Fibroblast of gingiva (primary cell): Measurements from ENCODE around the gene RAPGEF3.

ENCODE experiments used
- DNase-seq: peaks from one replicate; pipeline ENCODE4 v3.0.0-alpha.2; 2011; ENCODE audit warnings: low read depth

RAPGEF3 gene

DNA sequence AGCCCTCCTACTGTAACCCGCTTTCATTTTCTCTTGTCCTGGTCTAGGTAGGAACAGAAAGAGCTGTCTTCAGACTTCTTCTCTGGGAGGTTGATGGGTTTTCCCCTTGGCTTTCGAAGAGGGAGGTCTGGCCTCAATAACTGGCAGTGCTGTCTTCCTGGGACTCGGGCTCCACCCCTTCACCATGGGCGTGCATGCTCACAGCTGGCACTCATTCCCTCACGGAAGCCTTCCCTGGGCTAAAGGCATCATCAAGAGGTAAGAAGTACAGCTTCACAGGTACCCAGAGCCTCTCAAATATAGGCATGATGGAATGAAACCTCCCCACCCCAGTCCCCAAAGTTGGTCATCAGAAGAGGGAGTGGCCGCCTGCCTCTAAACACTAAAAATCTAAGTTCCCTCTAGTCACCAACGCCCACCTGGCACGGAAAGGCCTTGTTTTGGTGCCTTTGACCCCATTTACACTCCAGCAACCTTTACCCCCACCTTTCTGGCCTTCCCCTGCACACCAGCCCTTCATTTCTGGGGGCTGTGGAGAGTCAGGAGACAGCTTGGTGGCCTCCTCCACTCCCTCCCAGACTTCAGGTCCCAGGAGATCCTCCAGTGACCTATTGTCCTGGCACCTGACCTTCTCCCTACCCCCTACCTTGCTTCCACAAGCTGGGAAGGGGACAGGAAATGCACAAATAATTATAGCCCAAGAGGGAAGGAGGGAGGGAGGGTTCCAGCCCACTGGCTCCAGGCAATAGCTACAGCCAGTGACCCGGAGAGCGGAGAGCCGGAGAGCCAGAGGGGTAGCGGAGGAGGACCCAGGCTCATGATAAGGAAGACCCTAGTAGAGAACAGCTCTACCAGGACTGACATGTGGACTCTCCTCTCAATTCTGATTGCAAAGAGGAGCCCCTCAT lies 2.8 kb downstream of the RAPGEF3 start:
- no peak for DNase-seq

DNA sequence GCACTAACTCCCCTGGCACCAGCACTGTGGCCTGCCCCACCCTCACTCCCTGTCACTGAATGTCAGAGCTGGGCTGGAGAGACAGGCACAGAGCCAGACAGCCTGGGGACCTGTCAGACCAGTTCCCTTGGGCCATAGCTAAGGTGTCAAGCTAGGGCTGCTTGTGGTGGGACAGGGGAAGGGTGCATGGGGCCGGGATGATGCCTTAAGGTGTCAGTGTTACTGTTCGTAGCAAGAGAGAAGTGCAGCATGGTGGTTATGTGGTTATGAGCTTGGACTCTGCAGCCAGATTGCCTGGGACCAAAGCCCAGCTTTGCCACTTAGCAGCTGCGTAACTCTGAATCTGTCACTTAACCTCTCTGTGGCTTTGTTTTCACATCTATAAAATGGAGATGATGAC lies 3.8 kb downstream of the RAPGEF3 start:
- DNase-seq, result no peak

DNA sequence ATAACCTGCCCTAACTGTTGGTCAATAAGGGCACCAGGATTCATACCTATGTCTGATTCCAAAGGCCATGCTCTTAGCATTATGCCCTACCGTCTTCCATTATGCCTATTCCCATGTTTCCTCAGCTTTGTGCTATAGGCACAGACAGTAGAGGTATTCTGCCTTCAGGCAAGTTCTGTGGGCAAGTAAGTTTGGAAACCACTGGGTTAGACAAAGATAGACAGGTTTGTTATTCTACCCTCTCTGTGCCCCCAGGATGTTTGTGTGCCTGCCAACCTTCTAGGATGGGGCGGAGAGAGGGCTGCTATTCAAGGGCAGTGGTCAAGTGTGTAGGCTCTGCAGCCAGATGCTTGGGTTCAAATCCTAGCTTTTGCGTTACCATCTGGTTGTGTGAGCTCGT lies 4.6 kb downstream of the RAPGEF3 start:
- DNase-seq, result no peak

DNA sequence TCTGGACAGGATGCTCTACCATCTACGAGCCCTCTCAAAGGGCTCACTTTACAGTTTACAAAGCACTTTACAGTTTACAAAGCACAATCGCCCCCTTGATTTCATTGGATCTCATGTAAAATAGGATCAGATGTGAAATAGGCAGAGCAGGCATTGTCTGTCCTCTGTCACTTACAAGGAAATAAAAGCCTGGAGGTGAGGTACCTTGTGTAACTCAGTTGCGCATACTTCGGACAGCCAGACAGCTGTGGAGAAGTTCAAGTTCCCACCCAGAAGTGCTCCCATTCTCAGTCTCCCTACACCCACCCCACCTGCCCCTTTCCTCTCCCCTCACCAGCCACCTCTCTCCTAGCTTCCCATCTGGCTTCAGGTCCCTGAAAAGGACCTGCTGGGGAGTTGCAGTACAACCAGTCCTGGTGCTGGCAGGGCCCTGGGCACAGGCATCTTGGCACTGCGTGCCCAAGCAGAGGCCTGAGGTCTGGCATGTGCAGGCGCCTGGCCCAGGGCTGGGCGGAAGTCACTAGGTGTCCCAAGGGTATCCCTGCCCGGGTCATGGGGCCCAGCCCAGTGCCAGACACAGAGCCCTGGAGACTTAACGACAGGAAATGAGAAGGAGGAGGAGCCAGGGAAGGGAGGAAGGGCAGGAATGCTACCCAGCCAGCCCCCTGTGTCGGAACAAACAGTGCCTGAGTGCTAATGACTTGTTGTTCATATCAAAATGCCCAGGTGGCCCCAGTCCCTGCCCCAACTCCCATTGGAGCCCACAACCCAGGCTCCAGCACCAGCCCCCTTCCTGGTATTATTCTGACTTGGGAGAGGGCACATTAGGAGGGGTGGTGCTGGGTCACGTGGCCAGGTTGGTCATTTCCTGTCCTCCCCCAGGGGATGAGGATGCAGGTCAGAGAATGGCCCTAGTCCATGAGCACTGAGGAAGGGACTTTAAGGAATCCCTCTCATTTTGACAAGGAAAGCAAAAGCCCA lies 5.4 kb downstream of the RAPGEF3 start:
- no peak for DNase-seq

DNA sequence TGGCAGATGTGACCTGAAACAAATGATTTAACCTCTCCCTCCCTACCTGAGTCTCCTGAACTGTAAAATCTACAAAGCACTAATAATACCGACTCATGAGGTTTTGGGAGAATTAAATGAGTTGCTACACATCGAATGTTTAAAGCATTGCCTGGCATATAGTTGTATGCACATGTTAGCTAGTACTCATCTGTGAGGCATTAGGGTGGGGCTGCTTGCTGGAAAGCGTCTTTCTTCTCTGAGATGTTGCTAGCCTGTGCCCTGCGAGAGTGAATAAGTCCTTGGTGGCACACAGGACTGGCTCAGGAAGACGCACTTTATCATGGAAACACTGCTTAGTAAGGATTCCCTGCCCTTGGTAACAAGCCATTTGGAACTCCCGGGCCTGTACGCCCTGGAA lies 6.1 kb downstream of the RAPGEF3 start:
- peak; percentile 70 for DNase-seq

DNA sequence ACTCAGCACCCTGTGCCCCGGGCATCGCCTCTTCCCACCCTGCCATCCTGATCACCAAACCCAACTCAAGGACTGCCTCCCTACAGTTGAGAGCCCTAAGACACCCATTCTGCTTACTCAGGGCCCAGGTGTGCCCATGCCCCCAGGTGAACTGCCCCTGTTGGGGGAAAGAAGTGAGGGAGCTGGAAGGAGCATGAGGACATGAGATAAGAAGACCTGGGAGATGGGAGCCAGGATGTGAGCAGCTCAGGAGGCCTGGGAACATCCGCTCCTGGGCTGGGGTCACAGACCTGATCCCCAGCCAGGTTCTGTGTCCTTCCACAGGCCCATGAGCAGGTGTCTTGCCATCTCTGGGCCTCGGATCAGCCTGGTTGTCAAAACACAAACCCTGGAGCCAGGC lies 6.6 kb downstream of the RAPGEF3 start:
- DNase-seq, result no peak

DNA sequence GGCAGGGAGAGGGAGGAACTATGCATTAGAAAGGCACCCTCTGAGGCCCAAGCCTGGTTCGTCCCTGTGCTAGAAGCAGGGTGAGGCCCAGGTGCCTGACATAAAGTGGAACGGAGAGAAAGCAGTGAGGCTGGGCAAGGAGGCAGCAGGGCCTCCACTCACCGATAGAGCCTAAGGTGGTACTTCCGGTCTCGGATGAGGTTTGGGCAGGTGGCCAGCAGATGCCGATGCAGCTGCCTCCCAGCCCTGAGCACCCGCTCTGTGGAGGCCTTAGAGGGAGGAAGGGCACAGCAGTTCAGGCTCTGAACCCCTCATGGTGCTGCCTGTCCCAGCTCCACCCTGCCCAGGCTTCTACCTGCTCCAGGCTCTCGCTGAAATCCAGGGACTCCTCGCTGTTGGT lies 7.1 kb downstream of the RAPGEF3 start:
- DNase-seq, result no peak

DNA sequence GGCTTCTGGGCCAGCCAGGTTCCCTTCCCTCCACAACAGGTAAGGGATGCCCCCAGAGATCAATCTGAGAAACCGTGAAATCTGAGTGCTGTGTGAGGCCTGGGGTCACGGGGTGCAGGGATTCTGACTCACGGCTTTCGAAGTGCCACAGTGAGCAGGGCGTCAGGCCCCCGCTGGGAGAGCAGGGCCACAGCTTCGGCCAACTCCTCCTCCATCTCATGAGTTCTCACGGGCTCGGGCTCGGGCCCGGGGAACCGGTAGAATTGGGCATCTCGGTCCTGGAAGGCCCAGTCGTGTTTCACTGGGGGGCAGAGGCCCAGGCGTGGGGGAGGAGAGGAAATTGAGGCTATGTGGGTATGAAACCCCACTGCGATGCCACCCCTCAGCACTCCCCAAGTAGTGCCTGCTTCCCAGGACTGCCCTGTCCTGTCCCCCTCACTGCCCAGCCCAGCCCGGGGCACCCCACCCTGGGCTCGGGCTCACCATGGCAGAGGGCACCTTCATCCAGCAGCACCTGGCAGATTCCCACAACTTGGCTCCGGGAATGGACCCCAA lies 7.7 kb downstream of the RAPGEF3 start:
- DNase-seq, result no peak

DNA sequence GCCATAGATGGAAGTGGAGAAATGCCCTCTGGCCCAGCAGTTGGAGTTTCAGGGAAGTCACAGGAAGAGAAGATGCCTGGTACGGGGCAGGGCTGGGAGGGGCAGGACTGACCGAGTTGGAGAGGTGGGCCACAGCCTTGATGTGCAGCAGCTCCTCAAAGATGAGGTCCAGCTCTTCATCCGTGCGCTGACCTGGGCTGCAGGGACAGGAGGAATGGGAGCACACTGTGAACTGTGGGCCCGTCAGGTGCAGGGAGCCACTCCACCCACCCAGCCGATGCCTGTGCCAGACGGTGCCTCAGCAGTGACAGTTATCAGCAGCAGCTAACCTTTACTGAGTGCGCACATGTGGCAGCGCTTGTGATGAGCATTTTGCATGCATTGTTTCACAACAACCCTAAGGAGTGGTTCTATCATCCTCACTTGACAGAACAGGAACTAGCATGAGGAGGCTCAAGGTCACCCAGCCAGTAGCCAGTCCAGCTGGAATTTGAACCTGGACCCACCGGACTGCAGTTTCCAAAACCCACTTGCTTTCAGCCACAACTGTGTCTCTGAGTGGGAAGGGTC lies 8.4 kb downstream of the RAPGEF3 start:
- DNase-seq, result no peak

DNA sequence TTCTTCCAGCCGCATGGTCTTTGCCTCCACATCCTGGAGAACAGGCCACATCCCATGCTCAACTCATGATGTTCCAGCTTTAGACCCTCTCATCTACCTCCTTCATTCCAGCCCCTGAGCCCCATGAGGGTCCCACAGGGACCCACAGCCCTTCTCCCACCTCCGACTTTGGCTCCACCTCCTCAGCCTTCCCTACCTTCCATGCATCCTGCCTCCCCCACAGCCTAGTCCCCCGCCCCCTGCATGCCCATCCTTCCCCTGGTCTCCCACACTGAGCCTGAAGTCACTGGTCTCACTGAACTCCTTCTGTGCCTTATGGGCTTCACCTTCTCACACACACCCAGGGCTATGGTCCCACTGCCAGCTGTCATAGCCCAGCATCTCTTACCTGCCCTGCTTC lies 9.8 kb downstream of the RAPGEF3 start:
- no peak for DNase-seq

DNA sequence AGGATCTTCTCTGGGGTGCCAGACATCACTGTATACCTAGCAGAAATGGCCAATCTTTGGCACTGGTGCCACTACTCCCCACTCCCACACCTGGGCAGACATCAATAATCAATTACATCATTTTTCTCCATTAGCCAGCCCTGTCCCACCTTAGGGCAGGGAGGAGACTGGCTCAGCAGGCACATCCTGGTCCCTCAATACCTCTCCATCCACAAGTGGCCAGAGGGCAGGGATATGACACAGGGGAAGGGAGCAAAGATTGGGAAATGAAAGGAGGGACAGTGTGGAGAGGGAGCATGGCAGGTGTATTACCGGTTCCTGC lies 10.2 kb downstream of the RAPGEF3 start:
- DNase-seq, result no peak

DNA sequence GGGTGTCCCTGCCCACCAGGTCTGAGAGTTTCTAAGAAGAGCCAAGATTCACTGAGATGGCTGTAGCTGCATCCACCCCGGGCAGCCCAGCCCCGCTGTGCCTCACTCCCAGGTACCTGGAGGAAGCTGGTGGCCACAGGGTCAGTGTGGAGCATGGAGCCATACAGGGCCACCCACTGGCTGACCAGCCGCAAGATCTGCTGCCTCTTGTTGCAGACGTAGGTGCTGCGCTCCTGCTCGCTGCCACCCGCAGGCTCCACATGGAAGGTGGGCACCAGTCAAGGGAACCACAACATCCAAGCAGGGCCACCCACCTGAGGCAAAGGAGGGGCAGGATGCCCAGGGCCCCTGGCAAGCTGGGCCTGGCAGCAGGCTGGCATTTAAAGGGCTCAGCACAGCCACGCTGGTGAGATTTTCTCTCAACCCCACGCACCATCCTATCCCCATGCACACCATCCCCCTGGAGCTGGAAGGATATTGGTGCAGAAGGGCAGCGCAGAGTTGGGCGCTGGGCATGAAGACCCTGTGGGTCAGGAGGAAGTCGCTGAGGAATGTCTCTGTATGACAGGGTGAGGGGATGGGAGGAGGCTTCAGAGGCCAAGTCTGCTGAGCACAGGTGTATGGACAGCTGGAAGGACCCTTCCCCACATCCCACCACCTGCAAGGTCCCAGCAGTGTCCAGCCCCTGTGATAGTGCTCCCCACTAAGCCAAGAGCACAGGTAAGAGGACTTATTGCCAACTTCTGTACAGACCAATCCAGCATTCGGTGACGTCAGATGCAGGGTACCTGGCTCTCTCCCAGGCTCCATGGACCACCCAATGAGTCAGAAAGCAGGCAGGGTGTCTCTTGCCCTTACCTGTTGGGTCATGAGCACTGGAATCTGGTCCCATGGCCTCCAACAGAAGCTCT lies 10.8 kb downstream of the RAPGEF3 start:
- no peak for DNase-seq

DNA sequence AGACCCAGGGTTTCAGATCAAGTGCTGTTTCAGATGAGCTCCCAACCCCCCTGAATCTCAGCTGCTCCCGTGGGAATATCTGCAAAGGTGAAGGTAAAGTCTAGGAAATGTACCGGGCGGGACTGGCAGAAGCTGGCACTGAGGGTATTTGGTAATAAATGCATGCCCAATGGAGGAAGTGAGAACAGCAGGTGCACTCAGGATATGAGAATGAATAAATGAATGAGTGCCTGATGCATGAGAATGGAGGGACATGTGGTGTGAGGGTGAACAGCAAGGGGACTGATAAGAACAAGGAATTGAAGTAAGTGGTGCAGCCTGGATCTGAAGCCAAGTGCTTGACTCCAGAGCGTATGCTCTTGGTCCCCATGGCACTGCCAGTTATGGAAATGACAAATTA lies 11.6 kb downstream of the RAPGEF3 start:
- no peak for DNase-seq

DNA sequence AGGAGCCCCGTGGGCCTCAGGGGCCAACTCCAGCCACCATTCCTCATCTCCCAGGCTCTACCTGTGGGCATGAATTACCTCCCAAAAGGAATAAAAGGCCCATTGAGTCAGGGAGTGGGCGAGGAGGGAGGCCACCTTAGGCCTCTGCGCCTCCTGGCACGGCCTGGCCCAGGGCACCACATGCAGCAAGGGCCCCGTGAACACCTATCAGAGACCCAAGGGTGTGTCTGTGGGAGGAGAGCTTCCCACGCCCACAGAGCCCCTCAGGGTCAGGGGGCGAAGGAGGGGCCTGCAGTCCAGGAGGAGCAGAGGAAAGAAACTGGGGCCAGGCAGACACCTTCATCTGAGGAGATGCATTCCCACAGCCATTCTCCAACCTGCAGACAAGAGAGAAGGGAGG lies 12.2 kb downstream of the RAPGEF3 start:
- DNase-seq, result no peak

DNA sequence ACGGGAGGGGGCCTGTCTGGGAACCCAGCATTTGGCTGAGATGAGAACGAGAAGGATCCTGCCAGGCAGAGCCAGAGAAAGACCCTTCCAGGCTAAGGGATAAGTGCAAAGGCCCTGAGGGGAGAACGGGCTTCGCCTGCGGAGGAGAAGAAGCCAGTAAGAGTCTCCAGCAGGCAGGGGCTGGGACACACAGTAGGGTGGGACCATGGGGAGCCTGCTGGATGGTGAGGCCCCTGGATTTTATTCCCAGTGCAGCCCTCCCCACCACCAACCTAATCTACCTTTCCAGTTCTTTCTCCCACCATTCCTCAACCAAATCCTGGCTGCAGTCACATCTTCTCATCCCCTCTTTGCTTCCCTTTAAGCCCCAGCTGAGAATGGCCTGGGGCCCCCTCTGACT lies 12.6 kb downstream of the RAPGEF3 start:
- no peak for DNase-seq

DNA sequence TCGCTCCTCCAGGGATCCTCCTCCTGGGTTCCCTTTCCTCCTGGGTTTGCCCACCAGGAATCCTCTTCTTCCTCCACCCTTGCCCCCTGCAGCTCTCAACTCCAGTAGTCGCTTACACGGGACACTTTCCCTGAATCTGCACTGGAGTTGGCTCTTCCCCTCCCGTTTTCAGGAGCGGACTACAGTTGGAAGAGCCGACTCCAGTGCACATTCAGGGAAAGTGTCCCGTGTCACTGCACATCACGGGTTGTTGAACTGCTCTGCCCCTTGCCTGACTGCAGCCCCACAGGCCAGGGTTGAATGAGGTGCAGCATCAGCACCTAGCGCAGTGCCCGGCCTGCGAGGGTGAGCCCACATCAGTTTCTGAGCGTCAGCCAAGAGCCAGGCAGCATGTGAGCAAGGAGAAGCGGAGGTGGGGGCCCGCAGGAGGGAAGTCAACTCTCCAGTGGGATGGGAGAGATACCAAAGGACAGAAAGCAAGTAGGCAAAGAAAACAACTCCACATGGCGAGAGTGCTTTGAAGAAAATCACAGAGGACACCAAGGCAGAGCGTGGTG lies 13.1 kb downstream of the RAPGEF3 start:
- no peak for DNase-seq

DNA sequence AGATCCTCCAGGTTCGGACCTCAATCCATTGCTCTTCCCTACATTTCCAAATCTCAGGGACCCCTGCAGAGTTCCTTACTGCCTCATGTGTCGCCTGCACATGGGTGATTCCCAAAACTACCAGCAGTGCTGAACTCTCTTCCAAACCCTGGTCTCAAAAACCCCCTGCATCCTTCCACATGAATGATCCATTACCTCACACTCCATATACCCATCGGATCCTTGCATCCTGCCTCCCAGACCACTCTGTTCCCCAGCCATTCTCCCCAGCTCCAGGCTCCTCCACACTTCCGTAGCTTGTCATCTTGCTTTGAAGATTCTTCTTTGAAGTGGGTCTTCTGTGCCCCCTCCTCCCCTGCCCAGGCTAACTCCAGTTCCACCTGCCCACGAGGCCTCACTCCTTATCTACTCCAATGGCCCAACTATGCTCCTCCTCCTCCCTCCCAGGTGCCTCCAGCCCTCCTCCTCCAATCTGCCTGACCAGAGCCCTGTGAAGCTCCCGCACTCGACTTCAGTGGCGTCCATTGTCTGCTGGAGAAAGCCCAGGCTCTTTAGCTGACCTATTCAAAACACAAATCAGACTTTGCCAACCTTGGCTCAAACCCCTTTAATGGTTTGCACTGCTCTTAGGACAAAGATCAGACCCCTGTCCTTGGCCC lies 13.8 kb downstream of the RAPGEF3 start:
- DNase-seq, result no peak

DNA sequence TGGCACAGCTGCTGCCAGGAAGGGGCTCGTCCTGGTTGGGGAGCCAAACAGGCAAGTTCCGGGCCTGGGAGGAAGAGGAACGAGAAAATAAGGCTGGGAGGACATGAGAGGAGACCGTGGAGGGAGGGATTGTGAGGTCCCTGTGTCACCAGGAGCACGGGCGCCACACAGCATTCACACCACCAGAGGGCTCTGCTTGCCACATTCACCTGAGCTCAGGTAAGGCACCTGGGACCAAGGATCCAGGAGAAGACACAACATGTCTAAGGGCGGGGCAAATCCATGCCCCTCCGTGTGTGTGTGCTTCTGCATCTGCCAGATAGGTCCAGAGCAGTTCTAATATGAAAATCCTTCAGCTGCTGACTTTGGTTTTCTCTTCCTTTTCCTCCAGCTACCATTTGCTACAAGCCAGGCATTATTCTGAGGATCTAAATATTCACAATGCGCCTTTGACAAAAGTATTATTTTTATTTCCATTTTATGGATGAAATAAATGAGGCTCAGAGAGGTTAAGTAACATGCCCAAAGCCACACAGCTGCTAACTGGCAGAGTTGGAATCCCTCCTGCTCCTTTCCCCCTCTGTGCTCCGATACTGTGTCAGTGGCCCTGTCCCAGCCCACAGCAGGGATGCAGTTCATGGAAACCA lies 14.6 kb downstream of the RAPGEF3 start:
- DNase-seq, result no peak

DNA sequence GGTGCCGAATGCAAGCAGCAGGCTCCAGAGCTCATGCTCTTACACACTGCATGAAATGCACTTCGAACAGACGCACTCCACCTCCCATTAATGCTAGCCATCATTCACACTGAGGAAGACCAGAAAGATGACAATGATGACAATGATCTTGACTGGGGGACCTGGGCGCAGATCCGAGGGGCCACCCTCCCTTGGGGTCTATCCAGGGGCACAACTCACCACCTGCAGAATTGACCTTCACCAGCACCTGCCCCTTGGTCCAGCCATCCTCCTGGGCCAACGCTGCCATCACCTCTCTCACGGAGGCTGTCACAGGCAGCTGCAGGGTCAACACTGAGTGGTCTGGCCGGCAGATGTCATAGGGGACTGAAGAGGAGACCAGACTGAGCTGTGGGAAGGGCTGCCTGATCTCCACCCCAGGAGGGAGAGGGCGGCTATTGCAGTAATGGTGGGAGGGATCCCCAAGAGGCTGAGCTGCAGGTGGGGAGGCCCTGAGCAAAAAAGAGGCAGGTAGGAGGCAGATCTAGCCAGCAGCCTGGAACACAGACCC lies 15.3 kb downstream of the RAPGEF3 start:
- no peak for DNase-seq
